ENCODE data around the gene SEPTIN6. TPM values are rescaled to one million over a fixed set of nuclear protein-coding genes. Genes with fewer than 3 reads are reported as not detected.
"Not testable (repeated sequence)": the region's sequence is repeated elsewhere in the genome, so short reads cannot be mapped to it uniquely, and the experiment has no call there.

The SEPTIN6 gene
- polyA plus RNA-seq, 3 donors, result 66.6 to 69.9 (median 69.8) TPM

GRCh38 chrX:119696251-119696890 is 3.4 kb upstream of the SEPTIN6 start:
- DNase-seq (ENCODE audit: extremely low read depth in 1 of 11, low read depth in 9 of 11, low spot score in 4 of 11), result no peak

- no peak for DNase-seq (ENCODE audit: extremely low read depth in 1 of 11, low read depth in 9 of 11, low spot score in 4 of 11)
Observed at GRCh38 chrX:119695535-119696050, 2.6 kb upstream of the SEPTIN6 start.

GRCh38 chrX:119694601-119695534 is 1.9 kb upstream of the SEPTIN6 start:
- no peak for DNase-seq (ENCODE audit: extremely low read depth in 1 of 11, low read depth in 9 of 11, low spot score in 4 of 11)

- DNase-seq (ENCODE audit: extremely low read depth in 1 of 11, low read depth in 9 of 11, low spot score in 4 of 11), result no peak
Observed at GRCh38 chrX:119693996-119694451, 1.1 kb upstream of the SEPTIN6 start.

- no peak for DNase-seq (ENCODE audit: extremely low read depth in 1 of 11, low read depth in 9 of 11, low spot score in 4 of 11)
Observed at GRCh38 chrX:119692191-119693039, 553 bp downstream of the SEPTIN6 start.

- DNase-seq (ENCODE audit: extremely low read depth in 1 of 11, low read depth in 9 of 11, low spot score in 4 of 11), result no peak
Observed at GRCh38 chrX:119690921-119691716, 1.8 kb downstream of the SEPTIN6 start.

GRCh38 chrX:119688911-119689321 is 4.1 kb downstream of the SEPTIN6 start:
- no peak for DNase-seq (ENCODE audit: extremely low read depth in 1 of 11, low read depth in 9 of 11, low spot score in 4 of 11)

GRCh38 chrX:119687661-119688413 is 5.1 kb downstream of the SEPTIN6 start:
- no peak for DNase-seq (ENCODE audit: extremely low read depth in 1 of 11, low read depth in 9 of 11, low spot score in 4 of 11)

- peak in 1 of 11 donors; percentile 46 for DNase-seq (ENCODE audit: extremely low read depth in 1 of 11, low read depth in 9 of 11, low spot score in 4 of 11)
Observed at GRCh38 chrX:119686087-119686691, 6.8 kb downstream of the SEPTIN6 start.

- DNase-seq (ENCODE audit: extremely low read depth in 1 of 11, low read depth in 9 of 11, low spot score in 4 of 11), result no peak
Observed at GRCh38 chrX:119685225-119686066, 7.5 kb downstream of the SEPTIN6 start.

- no peak for DNase-seq (ENCODE audit: extremely low read depth in 1 of 11, low read depth in 9 of 11, low spot score in 4 of 11)
Observed at GRCh38 chrX:119684916-119685224, 8.1 kb downstream of the SEPTIN6 start.

GRCh38 chrX:119684312-119684711 is 8.7 kb downstream of the SEPTIN6 start:
- not testable (repeated sequence) for DNase-seq (ENCODE audit: extremely low read depth in 1 of 11, low read depth in 9 of 11, low spot score in 4 of 11)

- no peak for DNase-seq (ENCODE audit: extremely low read depth in 1 of 11, low read depth in 9 of 11, low spot score in 4 of 11)
Observed at GRCh38 chrX:119682019-119682989, 10.7 kb downstream of the SEPTIN6 start.

GRCh38 chrX:119677654-119677981 is 15.3 kb downstream of the SEPTIN6 start:
- DNase-seq (ENCODE audit: extremely low read depth in 1 of 11, low read depth in 9 of 11, low spot score in 4 of 11), result no peak

- DNase-seq (ENCODE audit: extremely low read depth in 1 of 11, low read depth in 9 of 11, low spot score in 4 of 11), result no peak
Observed at GRCh38 chrX:119676949-119677653, 15.9 kb downstream of the SEPTIN6 start.
